Measurements from ENCODE around the gene WDSUB1.

DNA sequence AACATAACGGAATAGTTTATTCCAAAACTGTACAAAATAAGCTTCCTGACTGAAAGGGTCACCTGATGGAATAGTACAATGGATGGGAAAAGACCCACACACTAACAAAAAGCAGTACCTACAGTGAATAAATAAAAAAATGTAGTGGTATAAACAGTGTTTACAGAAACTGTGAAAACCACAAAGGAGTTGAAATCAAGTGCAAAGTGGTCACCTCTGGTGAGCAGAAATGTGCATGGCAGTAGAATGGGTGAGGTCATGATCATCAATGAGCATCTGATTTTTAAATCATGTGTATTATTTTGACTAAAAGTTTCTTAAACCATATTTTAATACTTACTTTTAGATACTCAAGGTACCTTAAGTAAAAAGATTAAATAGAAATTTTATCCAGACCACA lies 11.4 kb downstream of the WDSUB1 start:
- TF ChIP-seq, protein P1, sequence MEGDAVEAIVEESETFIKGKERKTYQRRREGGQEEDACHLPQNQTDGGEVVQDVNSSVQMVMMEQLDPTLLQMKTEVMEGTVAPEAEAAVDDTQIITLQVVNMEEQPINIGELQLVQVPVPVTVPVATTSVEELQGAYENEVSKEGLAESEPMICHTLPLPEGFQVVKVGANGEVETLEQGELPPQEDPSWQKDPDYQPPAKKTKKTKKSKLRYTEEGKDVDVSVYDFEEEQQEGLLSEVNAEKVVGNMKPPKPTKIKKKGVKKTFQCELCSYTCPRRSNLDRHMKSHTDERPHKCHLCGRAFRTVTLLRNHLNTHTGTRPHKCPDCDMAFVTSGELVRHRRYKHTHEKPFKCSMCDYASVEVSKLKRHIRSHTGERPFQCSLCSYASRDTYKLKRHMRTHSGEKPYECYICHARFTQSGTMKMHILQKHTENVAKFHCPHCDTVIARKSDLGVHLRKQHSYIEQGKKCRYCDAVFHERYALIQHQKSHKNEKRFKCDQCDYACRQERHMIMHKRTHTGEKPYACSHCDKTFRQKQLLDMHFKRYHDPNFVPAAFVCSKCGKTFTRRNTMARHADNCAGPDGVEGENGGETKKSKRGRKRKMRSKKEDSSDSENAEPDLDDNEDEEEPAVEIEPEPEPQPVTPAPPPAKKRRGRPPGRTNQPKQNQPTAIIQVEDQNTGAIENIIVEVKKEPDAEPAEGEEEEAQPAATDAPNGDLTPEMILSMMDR (IDR thresholded peaks at IDR 0.05; ENCODE audit: poor library complexity): no peak
- TF ChIP-seq EZH2phosphoT487 (IDR thresholded peaks at IDR 0.05; ENCODE audit: low read depth, severe bottlenecking, unreplicated experiment): no peak
